Neural progenitor cell (in vitro differentiated cells): ENCODE measurements around the gene TRIM63. TPM values are rescaled to one million over a fixed set of nuclear protein-coding genes. Genes with fewer than 3 reads are reported as not detected.
A peak's percentile ranks its signal among the peaks of the same experiment; 100 is the strongest.

Experiments used
- DNase-seq: peaks from one replicate; pipeline ENCODE4 v3.0.0-alpha.2; 2016; ENCODE audit warnings: low spot score
- H2AFZ ChIP-seq: fragments of 200-600 bp; sonication (generic); replicated peaks from 2 replicates; pipeline ENCODE4 v1.6.1; 2016; ENCODE audit warnings: antibody characterized with exemption
- H3F3A ChIP-seq: fragments of 200-600 bp; sonication (generic); 2 replicates; pipeline ENCODE4 v1.6.1; 2016; ENCODE audit warnings: antibody characterized with exemption, low read depth
- H3K27ac ChIP-seq: fragments of 200-600 bp; sonication (generic); 2 replicates; pipeline ENCODE4 v1.5.1; 2016; ENCODE audit warnings: mild to moderate bottlenecking
- H3K27me3 ChIP-seq: fragments of 200-600 bp; sonication (generic); 2 replicates; pipeline ENCODE4 v1.6.1; 2016; ENCODE audit warnings: mild to moderate bottlenecking, moderate library complexity
- H3K36me3 ChIP-seq: fragments of 200-600 bp; sonication (generic); 2 replicates; pipeline ENCODE4 v1.5.1; 2016
- H3K4me1 ChIP-seq: fragments of 200-600 bp; sonication (generic); 2 replicates; pipeline ENCODE4 v1.6.1; 2016; ENCODE audit warnings: mixed run types
- H3K4me2 ChIP-seq: fragments of 200-600 bp; sonication (generic); 2 replicates; pipeline ENCODE4 v1.6.1; 2016
- H3K4me3 ChIP-seq: fragments of 200-600 bp; sonication (generic); 2 replicates; pipeline ENCODE4 v1.5.1; 2016
- H3K79me2 ChIP-seq: fragments of 200-600 bp; sonication (generic); 2 replicates; pipeline ENCODE4 v1.6.1; 2016; ENCODE audit warnings: low read depth
- H3K9ac ChIP-seq: fragments of 200-600 bp; sonication (generic); 2 replicates; pipeline ENCODE4 v1.6.1; 2016
- H3K9me3 ChIP-seq: fragments of 200-600 bp; sonication (generic); 2 replicates; pipeline ENCODE4 v1.5.1; 2016; ENCODE audit warnings: low read depth
- H4K20me1 ChIP-seq: fragments of 200-600 bp; sonication (generic); 2 replicates; pipeline ENCODE4 v1.6.1; 2016; ENCODE audit warnings: low read depth
- H3K27ac Mint-ChIP-seq: 3 replicates; pipeline ENCODE4 v1.8.0; 2021; ENCODE audit warnings: mixed read lengths
- H3K27me3 Mint-ChIP-seq: 2 replicates; pipeline ENCODE4 v1.8.0; 2022; ENCODE audit warnings: low read depth, mild to moderate bottlenecking, inconsistent platforms, moderate library complexity, mixed read lengths; ENCODE audit not compliant: insufficient read depth
- H3K36me3 Mint-ChIP-seq: 3 replicates; pipeline ENCODE4 v1.8.0; 2021; ENCODE audit warnings: mixed read lengths
- H3K4me1 Mint-ChIP-seq: 3 replicates; pipeline ENCODE4 v1.8.0; 2021; ENCODE audit warnings: mixed read lengths
- H3K4me3 Mint-ChIP-seq: 3 replicates; pipeline ENCODE4 v1.8.0; 2021; ENCODE audit warnings: mild to moderate bottlenecking, moderate library complexity, mixed read lengths
- H3K9me3 Mint-ChIP-seq: 3 replicates; pipeline ENCODE4 v1.8.0; 2020; ENCODE audit warnings: mixed read lengths
- CTCF ChIP-seq: fragments of 200-600 bp; sonication (generic); IDR thresholded peaks from 2 replicates; pipeline ENCODE4 v1.5.1; 2017; ENCODE audit warnings: antibody characterized with exemption, mild to moderate bottlenecking
- EZH2 ChIP-seq: fragments of 200-600 bp; sonication (generic); IDR thresholded peaks from 2 replicates; pipeline ENCODE4 v1.6.1; 2017; ENCODE audit warnings: antibody characterized with exemption, mild to moderate bottlenecking, moderate library complexity
- EZH2phosphoT487 ChIP-seq: fragments of 200-600 bp; sonication (generic); IDR thresholded peaks from 2 replicates; pipeline ENCODE4 v1.6.1; 2017; ENCODE audit warnings: antibody characterized with exemption
- total RNA-seq: library from RNA; depleted of rRNA; stranded (reverse); fragments of >200 nt; gene quantifications from 2 replicates; pipeline ENCODE4 v1.2.3, GENCODE V29; 2015; ENCODE audit warnings: low replicate concordance

The TRIM63 gene
- total RNA-seq, 1 donor from 2014 or later, result not detected

DNA sequence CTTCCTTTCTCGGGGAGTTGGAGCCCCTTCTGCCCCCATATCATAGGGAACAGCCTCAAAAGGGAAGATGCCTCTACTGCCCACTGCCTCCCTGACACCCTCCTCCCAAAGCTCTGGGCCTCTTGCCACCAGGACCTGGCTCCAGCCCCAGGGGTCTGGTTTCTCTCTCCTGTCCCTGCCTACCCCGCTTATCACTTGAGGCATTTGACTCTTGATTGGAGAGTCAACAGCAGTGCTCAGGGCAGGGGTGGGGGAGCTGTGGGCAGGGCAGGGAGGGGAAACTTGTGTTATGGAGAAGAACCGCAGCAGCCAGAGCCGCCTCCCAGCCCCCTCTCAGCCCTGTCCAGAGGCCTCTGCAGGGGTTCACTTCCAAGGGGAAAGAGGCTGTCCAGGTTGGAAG is 573 bp downstream of the TRIM63 start:
- no peak overlapping the region for H3K27ac ChIP-seq
- no peak overlapping the region for H3K27ac Mint-ChIP-seq

GRCh38 chr1:26066160-26066559 is 1.3 kb downstream of the TRIM63 start:
- Histone ChIP-seq H3K4me3 (no peak overlapping the region), H3K9me3 (no peaks in the 10 kb centered on the region), H3K27ac (no peak overlapping the region), H3K36me3 (no peaks in the 10 kb centered on the region), H3K9ac (no peak overlapping the region), H2AFZ (no peak overlapping the region), H3K27me3 (no peaks in the 10 kb centered on the region), H4K20me1 (no peaks in the 10 kb centered on the region), H3K79me2 (no peaks in the 10 kb centered on the region), H3F3A (no peaks in the 10 kb centered on the region), H3K4me1 (no peaks in the 10 kb centered on the region), H3K4me2 (no peak overlapping the region)
- no peaks in the 10 kb centered on the region for H3K9me3 Mint-ChIP-seq
- peak overlapping the region; percentile 78 for H3K27ac Mint-ChIP-seq
- no peaks in the 10 kb centered on the region for H3K36me3 Mint-ChIP-seq
- H3K4me3 Mint-ChIP-seq, result peak overlapping the region; percentile 45
- peaks cover 9% of the 10 kb centered on the region for H3K27me3 Mint-ChIP-seq
- no peak for TF ChIP-seq EZH2
- no peak for TF ChIP-seq EZH2phosphoT487
- TF ChIP-seq CTCF, result no peak
- DNase-seq, result no peak
- H3K4me1 Mint-ChIP-seq, result peaks cover 4% of the 10 kb centered on the region

More for the DNA sequence above, 573 bp downstream of the TRIM63 start:
- Histone ChIP-seq H3K79me2 (no peaks in the 10 kb centered on the region), H3K9ac (no peak overlapping the region), H3K36me3 (no peaks in the 10 kb centered on the region), H2AFZ (no peak overlapping the region), H3K4me2 (no peak overlapping the region), H3K4me1 (no peaks in the 10 kb centered on the region), H4K20me1 (no peaks in the 10 kb centered on the region), H3K9me3 (no peaks in the 10 kb centered on the region), H3K27me3 (no peaks in the 10 kb centered on the region), H3F3A (no peaks in the 10 kb centered on the region), H3K4me3 (no peak overlapping the region)
- H3K36me3 Mint-ChIP-seq, result no peaks in the 10 kb centered on the region
- H3K4me3 Mint-ChIP-seq, result no peak overlapping the region
- TF ChIP-seq EZH2phosphoT487 (no peak), CTCF (no peak), EZH2 (no peak)
- H3K27me3 Mint-ChIP-seq, result peaks cover 9% of the 10 kb centered on the region
- no peak for DNase-seq
- no peaks in the 10 kb centered on the region for H3K9me3 Mint-ChIP-seq
- peaks cover 4% of the 10 kb centered on the region for H3K4me1 Mint-ChIP-seq

DNA sequence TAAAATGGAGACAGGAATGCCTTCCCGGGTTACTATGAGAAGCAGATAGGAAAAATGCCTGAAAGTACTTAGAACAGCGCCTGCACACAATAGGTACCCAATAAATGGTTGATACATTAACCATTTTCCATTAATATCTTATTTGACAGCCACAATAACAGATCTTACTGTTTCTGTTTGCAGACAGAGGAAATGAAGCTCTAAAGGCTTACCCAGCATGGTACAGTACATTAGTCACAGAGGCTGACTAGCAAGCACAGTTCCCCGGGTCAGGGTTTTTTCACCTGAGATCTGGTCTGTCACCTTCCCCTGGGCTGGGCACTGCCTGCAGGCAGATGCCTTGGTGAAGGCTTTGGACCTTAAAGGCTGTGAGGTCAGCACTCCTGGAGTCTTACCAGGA is 2.9 kb downstream of the TRIM63 start:
- peaks cover 4% of the 10 kb centered on the region for H3K4me1 Mint-ChIP-seq
- H3K27me3 Mint-ChIP-seq, result peaks cover 6% of the 10 kb centered on the region
- TF ChIP-seq EZH2phosphoT487 (no peak), CTCF (no peak), EZH2 (no peak)
- H4K20me1 ChIP-seq, result no peaks in the 10 kb centered on the region
- H3K27ac Mint-ChIP-seq, result no peak overlapping the region
- no peak overlapping the region for H3K4me3 ChIP-seq
- H3K27ac ChIP-seq, result no peak overlapping the region
- no peaks in the 10 kb centered on the region for H3F3A ChIP-seq
- DNase-seq, result no peak
- H3K36me3 Mint-ChIP-seq, result no peaks in the 10 kb centered on the region
- H3K9me3 Mint-ChIP-seq, result no peaks in the 10 kb centered on the region
- no peak overlapping the region for H3K9ac ChIP-seq
- H3K4me1 ChIP-seq, result peaks cover 8% of the 10 kb centered on the region
- no peaks in the 10 kb centered on the region for H3K27me3 ChIP-seq
- no peaks in the 10 kb centered on the region for H3K9me3 ChIP-seq
- H3K4me3 Mint-ChIP-seq, result no peak overlapping the region
- no peak overlapping the region for H3K4me2 ChIP-seq
- no peak overlapping the region for H2AFZ ChIP-seq
- no peaks in the 10 kb centered on the region for H3K79me2 ChIP-seq
- no peaks in the 10 kb centered on the region for H3K36me3 ChIP-seq
